Measurements from ENCODE around the gene CELF1. TPM values are rescaled to one million over a fixed set of nuclear protein-coding genes. Genes with fewer than 3 reads are reported as not detected.

CELF1 gene
- total and polyA plus RNA-seq, 2 experiments from 2014 or later = 124 to 233 TPM

DNA sequence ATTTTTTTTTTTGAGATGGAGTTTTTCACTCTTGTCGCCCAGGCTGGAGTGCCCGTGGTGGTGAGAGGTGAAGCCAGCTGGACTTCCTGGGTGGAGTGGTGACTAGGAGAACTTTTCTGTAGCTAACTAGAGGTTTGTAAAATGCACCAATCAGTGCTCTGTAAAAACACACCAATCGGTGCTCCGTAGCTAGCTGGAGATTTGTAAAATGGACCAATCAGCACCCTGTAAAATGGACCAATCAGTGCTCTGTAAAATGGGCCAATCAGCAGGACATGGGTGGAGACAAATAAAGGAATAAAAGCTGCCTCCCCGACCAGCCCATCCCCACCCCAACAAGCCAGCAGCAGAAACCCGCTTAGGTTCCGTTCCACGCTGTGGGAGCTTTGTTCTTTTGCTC lies 99.6 kb downstream of the CELF1 start (continued):
- TF ChIP-seq CTCF (conservative IDR thresholded peaks at IDR 0.05; ENCODE audit: low read depth in 2 of 2) (no peak), STAT1 (IDR thresholded peaks at IDR 0.05; ENCODE audit: unreplicated experiment) (no peak), CREB1 (CRISPR knock-in tag; IDR thresholded peaks at IDR 0.05; ENCODE audit: low read depth) (no peak)
- TF ChIP-seq, protein P1, sequence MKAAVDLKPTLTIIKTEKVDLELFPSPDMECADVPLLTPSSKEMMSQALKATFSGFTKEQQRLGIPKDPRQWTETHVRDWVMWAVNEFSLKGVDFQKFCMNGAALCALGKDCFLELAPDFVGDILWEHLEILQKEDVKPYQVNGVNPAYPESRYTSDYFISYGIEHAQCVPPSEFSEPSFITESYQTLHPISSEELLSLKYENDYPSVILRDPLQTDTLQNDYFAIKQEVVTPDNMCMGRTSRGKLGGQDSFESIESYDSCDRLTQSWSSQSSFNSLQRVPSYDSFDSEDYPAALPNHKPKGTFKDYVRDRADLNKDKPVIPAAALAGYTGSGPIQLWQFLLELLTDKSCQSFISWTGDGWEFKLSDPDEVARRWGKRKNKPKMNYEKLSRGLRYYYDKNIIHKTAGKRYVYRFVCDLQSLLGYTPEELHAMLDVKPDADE (IDR thresholded peaks at IDR 0.05) = no peak

- no peak for TF ChIP-seq STAT1 (IDR thresholded peaks at IDR 0.05; ENCODE audit: unreplicated experiment)
- TF ChIP-seq JUNB (IDR thresholded peaks at IDR 0.05; ENCODE audit: unreplicated experiment) = no peak
- TF ChIP-seq REST (IDR thresholded peaks at IDR 0.05; ENCODE audit: unreplicated experiment) = no peak
- no peak for TF ChIP-seq CTCF (conservative IDR thresholded peaks at IDR 0.05; ENCODE audit: low read depth in 2 of 2)
- no peak for TF ChIP-seq CREB1 (CRISPR knock-in tag; IDR thresholded peaks at IDR 0.05; ENCODE audit: low read depth)
- Histone ChIP-seq H3K36me3 (ENCODE audit: insufficient read depth) (no peaks in the 10 kb centered on the region), H3F3A (replicated peaks; ENCODE audit: low read depth) (peaks cover 5% of the 10 kb centered on the region; the same call in 1 of the 2 replicates), H3K4me3 (no peak overlapping the region), H4K20me1 (replicated peaks; ENCODE audit: insufficient read depth) (no peaks in the 10 kb centered on the region), H3K4me1 (ENCODE audit: insufficient read depth) (no peaks in the 10 kb centered on the region), H2AFZ (no peak overlapping the region), H3K27ac (ENCODE audit: low read depth) (no peak overlapping the region), H3K9me2 (ENCODE audit: insufficient read depth) (no peaks in the 10 kb centered on the region), H3K4me2 (no peak overlapping the region), H3K27me3 (ENCODE audit: insufficient read depth) (no peaks in the 10 kb centered on the region), H3K79me2 (replicated peaks; ENCODE audit: insufficient read depth) (no peaks in the 10 kb centered on the region)
- no peak for ATAC-seq
- Mint-ChIP-seq H3K27ac (no peak overlapping the region), H3K4me1 (0 out of 3 replicates have a peak, but pooled peaks cover 2% of the 10 kb centered on the region), H3K9me3 (peaks cover 4% of the 10 kb centered on the region; the same call in 1 of the 3 replicates), H3K27me3 (ENCODE audit: insufficient read depth, low read depth, poor library complexity) (peaks cover 3% of the 10 kb centered on the region), H3K36me3 (ENCODE audit: low read depth) (peaks cover 2% of the 10 kb centered on the region; the same call in 1 of the 3 replicates), H3K4me3 (no peak overlapping the region)
- no peak for DNase-seq (ENCODE audit: low spot score)
Measured at GRCh38 chr11:47451990-47452389, 100.9 kb downstream of the CELF1 start.

Measured in GM23338 (cell line).